COLO829 (cell line): ENCODE results near the gene BOLA2.
"Not testable (repeated sequence)": the region's sequence is repeated elsewhere in the genome, so short reads cannot be mapped to it uniquely, and the experiment has no call there.

Experiments used
- DNase-seq: peaks from one replicate; pipeline ENCODE4 v3.0.0; 2012; ENCODE audit warnings: low spot score

The BOLA2 gene

DNA sequence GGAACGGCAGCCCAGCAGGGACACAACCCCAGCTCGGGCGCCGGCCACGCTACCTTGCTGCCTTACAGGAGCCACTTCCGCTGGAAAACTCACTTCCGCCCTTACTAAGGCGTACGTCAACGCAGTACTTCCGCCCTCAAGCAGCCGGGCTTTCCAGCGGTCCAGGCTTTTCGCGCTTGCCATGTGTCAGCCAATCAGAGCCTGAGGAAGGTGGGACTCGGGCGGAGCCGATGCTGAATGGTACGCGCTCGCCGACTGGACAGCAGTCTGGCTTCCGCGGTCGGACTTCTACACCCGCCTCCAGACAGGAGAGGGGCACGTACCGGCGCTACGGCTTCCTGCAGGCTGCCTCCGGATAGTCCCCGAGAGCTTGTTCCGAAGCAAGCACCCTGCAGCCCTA lies at the start of gene BOLA2, which contains the start of gene SLX1B:
TSS of gene BOLA2 (minus strand) at position 83 of the 400 bp plus-strand sequence. CDS start 98 bp downstream, outside the sequence.
TSS of gene SLX1B (plus strand) at position 265 of the 400 bp plus-strand sequence.
- not testable (repeated sequence) for DNase-seq

DNA sequence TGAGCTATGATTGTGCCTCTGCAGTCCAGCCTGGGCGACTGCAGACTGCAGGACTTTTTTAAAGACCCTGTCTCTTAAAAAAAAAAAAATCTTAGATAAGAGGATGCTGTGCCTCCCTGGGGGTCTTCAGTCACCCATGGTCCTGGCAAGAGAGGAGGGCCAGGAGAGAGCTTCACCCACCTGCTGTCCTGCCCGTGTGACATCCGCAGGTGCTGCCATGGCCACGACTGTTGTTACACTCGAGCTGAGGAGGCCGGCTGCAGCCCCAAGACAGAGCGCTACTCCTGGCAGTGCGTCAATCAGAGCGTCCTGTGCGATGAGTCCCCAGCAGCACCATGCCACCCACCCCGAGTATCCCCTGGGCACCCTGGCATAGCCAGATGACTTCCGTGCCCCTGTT lies 28.1 kb upstream of the BOLA2 start:
- DNase-seq = not testable (repeated sequence)

DNA sequence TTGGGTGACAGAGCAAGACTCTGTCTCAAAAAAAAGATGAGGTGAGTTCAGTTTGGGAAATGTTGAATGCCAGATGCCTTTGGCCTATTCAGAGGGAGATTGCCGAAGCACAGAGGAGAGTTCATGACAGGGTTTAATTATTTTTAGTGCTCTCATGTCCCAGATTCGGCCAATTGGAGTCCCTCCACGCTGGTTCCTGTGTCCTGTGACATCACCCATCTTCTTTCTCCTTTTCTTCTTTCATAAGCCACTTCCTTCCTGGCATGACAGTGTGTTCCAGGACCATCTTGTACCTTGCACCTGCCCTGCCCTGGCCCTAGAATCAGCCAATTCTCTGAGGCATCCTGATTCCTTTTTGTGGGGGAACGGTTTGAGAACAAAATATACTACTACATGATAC lies 17.9 kb upstream of the BOLA2 start:
- DNase-seq = not testable (repeated sequence)

DNA sequence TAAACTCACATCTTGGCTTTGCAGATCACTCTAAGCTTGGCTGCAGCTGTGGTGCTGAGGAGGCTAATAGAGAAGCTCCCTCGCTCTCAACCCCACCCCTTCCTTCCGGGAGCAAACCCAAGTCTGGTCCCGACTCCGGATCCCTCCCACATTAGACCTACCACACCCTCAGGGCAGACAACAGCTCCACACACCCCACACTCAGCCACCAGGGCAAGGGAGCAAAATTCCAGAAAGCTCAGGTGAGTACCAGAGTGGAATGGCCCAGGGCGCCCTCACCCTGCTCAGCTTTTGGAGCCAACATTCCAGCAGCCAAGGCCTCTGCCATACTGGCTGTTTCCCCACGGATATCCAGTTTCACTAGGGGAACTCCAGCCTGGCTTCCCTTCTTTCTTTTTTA lies 15.5 kb upstream of the BOLA2 start:
- not testable (repeated sequence) for DNase-seq

DNA sequence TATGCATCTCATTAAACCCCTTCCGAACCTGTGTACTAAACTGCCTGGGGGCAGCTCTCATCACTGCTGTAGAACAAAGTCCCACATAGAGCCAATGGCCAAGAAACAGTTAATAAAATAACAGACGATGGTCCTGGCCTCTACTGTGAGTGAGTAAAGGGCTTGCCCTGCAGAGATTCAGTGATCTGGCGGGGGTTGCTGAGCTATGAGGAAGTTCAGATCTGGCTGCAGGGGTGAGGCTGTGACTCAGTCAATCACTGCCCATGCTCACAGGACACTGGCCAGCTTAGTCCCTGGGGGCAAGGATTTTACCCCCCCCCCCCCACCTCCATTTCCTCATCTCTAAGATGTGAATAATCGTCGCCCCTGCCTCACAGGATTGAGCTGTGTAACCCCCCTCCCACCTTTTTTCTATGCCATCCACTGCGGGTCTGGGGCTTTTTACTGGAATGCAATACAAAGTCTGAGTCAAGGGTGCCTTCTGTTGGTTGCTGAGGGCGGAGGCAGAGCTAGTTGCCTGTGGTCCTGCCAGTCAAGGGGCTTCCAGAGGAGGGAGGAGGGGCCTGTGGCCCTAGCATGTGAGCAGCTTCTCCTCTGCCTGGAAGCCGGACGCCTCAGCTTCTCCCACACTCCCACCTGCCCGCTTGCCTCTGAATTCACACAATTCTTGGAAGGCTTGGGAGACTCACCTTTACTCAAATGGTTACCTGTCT lies 13.7 kb upstream of the BOLA2 start:
- DNase-seq = not testable (repeated sequence)

DNA sequence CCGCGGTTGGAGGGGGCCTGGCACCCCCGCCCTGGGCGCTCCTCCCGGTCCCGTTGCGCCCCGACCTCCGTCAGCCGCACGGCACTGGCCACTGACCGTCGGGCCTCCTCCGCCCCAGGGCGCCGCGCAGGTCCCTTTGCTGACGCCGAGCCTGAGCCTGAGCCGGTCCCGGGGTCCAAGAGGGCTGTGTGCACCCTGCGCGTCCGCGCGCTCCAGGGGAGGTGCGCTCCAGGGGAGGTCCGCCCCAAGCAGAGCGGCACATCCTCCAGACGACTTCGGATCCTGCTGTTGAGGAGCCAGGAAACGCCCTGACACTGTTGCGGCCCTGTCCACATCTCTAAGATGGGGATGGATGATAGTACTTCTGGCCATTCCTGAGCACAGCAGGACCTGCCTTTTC lies 12.8 kb upstream of the BOLA2 start:
- DNase-seq = not testable (repeated sequence)

DNA sequence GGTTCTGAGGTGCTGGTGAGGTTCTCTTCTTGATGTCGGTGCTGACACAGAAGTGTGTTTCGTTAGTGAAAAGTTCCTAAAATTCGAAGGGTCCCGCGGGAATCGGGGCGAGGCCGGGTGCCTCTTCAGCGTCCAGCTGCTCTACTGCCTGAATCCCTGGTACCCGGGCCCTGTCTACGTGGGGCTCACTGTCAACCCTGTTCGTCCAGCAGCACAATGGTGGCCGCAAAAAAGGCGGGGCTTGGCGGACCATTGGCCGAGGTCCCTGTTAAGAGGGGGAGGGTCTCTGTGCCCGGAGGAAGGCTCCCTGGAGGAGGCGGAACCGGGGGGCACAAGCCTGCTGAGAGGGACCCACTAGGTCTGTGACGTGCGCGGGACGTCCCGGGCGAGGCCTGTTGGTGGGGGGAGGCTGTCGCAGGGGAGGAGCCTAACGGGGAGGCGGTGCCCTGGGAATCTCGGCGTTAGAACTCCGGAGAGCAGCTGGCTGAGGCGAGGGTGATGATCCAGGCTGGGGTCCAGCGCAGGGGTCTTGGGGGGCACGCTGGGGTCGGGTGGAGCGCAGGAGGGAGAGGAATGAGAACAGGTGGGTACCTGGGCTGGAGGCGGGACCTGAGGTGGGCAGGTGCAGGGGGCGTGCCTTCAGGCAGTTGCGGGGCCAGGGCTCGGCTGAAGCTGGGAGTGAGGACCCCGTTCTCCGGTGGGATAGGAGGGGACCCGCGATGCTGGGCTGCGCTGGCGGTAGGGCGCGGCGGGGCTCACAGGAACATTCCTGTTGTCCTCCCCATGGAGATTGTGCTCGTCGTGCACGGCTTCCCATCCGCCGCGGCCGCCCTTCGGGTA lies 12.1 kb upstream of the BOLA2 start:
- not testable (repeated sequence) for DNase-seq

DNA sequence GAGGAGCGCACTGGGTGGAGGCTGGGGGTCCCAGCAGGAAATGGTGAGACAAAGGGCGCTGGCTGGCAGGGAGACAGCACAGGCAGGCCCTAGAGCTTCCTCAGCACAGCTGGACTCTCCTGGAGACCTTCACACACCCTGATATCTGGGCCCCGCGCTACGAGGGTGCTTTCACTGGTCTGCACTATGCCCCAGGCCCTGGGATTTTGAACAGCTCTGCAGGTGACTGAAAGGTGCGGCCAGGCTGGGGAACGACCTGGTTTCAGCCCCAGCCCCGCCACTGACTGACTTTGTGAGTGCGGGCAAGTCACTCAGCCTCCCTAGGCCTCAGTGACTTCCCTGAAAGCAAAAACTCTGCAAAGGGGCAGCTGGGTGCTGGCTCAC lies 6.5 kb upstream of the BOLA2 start:
- DNase-seq = not testable (repeated sequence)

DNA sequence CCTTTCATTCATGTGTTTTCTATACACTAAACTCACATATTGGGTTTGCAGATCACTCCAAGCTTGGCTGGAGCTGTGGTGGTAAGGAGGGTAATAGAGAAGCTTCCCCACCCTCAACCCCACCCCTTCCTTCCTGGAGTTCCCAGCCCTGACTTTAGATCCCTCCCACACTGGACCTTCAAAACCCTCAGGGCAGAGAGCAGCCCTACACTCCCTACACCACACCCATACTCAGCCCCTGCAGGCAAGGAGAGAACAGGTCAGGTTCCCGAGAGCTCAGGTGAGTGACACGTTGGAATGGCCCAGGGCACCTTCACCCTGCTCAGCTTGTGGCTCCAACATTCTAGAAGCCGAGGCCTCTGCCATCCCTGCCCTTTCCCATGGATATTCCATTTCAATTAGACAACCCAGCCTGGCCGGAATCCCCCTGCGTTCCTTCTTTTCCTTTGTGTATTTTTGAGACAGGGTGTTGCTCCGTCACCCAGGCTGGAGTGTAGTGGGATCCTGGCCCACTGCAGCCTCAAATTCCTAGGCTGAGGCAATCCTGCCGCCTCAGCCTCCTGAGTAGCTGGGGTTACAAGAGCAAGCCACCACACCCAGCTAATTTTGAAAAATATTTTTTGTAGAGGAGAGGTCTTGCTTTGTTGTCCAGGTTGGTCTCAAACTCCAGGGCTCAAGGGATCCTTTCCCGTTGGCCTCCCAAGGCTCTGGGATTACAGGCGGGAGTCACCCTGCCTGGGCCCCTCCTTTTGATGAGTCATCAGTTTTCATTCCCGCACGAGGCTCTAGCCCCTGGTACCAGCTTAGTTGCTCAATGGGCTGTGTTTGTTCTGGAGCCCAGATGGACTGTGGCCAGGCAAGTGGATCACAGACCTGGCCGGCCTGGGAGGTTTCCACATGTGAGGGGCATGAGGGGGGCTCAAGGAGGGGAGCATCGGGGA lies 5.8 kb upstream of the BOLA2 start, which contains the start of gene SULT1A4:
TSS of gene SULT1A4 (plus strand) at position 208 of the 941 bp plus-strand sequence. CDS start 1,473 bp downstream, outside the sequence.
- not testable (repeated sequence) for DNase-seq

DNA sequence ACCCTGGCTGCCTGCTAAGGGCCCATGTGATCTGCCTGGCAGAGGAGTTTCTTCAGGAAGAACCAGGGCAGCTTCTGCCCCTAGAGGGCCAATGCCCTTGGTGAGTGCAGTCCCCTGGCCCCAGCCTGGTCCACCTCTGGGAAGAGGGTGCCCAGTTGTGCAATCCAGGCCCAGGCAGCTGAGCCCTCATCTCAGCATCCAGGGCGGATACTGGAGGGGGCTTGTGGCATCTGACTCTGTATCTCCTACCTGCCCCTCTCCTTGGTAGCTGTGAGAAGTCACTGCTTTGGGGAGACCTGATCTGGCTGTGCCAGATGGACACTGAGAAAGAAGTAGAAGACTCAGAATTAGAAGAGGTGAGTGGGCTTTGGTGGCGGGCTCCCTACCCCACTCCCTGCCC lies 3.5 kb upstream of the BOLA2 start:
- DNase-seq = not testable (repeated sequence)

DNA sequence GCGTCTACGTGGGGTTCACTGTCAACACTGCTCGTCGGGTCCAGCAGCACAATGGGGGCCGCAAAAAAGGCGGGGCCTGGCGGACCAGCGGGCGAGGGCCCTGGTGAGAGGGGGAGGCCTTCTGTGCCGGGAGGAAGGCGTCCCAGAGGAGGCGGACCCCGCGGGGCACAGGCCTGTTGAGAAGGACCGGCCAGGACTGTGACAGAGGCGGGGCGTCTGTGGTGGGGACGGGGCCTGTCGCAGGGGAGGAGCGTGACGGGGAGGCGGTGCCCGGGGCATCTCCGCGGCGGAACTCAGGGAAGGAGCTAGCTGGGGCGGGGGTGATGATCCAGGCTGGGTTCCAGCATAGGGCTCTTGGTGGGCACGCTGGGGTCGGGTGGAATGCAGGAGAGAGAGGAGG lies 677 bp upstream of the BOLA2 start:
- DNase-seq = not testable (repeated sequence)

DNA sequence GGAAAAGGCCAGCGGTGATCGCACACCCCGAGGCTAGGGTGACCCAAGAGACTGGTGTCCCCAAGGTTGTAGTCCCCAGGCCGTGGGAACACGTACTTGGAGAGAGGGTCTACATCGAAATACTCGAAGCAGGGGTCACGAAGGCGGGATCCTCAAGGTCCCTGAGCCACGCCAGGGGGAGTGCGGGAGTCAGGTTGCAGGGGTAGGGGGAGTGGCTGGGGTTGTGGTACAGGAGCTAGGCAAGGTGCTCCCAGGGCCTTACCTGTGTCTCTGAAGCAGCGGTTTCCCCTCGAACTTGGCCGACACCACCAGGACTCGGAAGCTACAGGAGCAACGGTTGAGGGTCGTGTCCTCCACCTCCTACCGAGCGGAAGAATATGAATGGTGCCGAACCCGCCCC lies 397 bp downstream of the BOLA2 start:
- DNase-seq = not testable (repeated sequence)

DNA sequence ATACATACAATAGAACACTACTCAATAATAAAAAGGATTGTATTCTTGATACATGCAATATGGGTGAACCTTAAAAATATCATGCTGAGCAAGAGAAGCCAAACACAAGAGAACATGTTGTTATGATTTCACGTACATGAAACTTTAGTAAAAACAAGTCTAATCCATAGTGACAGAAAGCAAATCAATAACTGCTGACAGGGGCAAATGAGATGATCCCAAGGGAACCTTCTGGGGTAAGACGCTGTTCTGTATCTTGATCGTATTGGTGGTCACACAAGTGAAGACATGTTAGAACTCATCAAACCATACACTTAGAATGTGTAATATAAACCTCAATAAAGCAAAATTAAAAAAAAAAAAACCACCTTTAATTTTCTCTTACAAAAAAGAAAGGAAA lies 28.8 kb downstream of the BOLA2 start:
- DNase-seq = not testable (repeated sequence)

DNA sequence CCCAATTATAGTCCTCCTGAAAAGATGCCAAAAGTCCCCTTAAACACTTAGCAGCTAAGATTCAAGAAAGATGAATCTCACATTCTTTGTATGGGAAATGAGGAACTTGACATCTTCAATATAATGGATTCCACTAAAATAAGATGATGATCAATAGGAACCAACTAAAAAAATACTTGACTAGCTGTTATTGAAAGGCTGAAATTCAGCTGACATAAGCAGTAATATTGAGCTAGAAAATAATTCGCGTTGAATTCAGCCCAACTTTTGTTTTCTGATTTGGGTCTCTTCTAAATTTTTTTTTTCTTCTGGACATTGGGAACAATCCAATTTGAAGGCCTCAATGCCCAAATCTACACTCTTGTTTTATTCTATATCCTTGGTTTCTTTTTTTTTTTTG lies 30.6 kb downstream of the BOLA2 start:
- not testable (repeated sequence) for DNase-seq

DNA sequence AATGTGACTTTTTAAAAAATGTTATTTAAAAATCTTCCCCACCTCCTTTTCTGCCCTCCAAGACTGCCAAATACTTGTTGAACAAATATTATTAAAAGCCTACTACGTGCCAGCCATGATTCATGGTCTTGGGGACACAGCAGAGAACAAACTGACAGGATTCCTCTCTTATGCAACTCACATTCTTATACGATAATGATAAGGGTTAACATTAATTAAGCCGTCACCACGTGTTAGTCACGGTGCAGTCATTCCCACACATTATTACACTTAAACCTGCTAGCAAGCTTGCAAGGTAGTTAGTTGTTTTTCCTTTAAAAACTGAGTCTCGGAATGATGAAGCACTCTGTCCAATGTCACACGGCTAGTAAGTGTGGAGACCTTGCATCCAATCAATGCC lies 48.9 kb downstream of the BOLA2 start:
- not testable (repeated sequence) for DNase-seq
